Endothelial cell of umbilical vein (primary cell): ENCODE results near the gene REEP1. TPM values are rescaled to one million over a fixed set of nuclear protein-coding genes. Genes with fewer than 3 reads are reported as not detected.

Experiments
- BruUV-seq: library from RNA; stranded (reverse); fragments of 400-500 nt; replicated peaks from 2 replicates; lab custom pipeline; 2021; lab: Mats Ljungman, UMichigan
- CTCF ChIA-PET: fragments of 300-600, 350-600 bp; sonication (Branson Sonifier 250); formaldehyde crosslinking; loops from one replicate; lab custom pipeline; 2021; ENCODE audit warnings: antibody characterized with exemption, inconsistent platforms; lab: Charles Lee
- POLR2A ChIA-PET: fragments of 300-600, 350-600 bp; sonication (Branson Sonifier 250); formaldehyde crosslinking; loops from one replicate; lab custom pipeline; 2021; ENCODE audit warnings: antibody characterized with exemption, inconsistent platforms; lab: Charles Lee
- DNase-seq: peaks from one replicate; pipeline ENCODE4 v3.0.0-alpha.2; 2011; ENCODE audit warnings: low read depth, low spot score
- FAIRE-seq: peaks from 2 replicates; lab custom pipeline; 2011; peaks lifted over from hg19 to GRCh38; lab: Jason Lieb, UNC
- H2AFZ ChIP-seq: 2 replicates; pipeline ENCODE4 v1.6.0; 2012; ENCODE audit warnings: low read depth, low read length, control low read depth, inconsistent platforms
- H3K27ac ChIP-seq: 2 replicates; pipeline ENCODE4 v1.5.1; 2011; ENCODE audit warnings: low read depth, mild to moderate bottlenecking, control low read depth, low read length, moderate library complexity; ENCODE audit not compliant: insufficient read depth
- H3K27me3 ChIP-seq, 2 experiments: 2 replicates each; pipeline versions ENCODE4 v1.6.0 to v1.6.1; 2011; ENCODE audit warnings: low read length in 2 of 2, mixed read lengths in 1 of 2; ENCODE audit not compliant: control insufficient read depth in 2 of 2, insufficient read depth in 2 of 2
- H3K36me3 ChIP-seq, 2 experiments: 2 replicates in 1 of 2; 3 replicates in 1 of 2; pipeline ENCODE4 v1.5.1; 2011; ENCODE audit warnings: low read length in 2 of 2, mild to moderate bottlenecking in 1 of 2, moderate library complexity in 1 of 2; ENCODE audit not compliant: control insufficient read depth in 2 of 2, insufficient read depth in 2 of 2; ENCODE audit errors: extremely low read depth in 1 of 2
- H3K4me1 ChIP-seq: 3 replicates; pipeline ENCODE4 v1.5.1; 2011; ENCODE audit warnings: mild to moderate bottlenecking, low read length; ENCODE audit not compliant: control insufficient read depth, insufficient read depth; ENCODE audit errors: extremely low read depth
- H3K4me2 ChIP-seq: 2 replicates; pipeline ENCODE4 v1.6.1; 2011; ENCODE audit warnings: low read length, control low read depth, mixed read lengths; ENCODE audit not compliant: insufficient read depth
- H3K4me3 ChIP-seq, 3 experiments: fragments of 200-600 bp in 1 of 3; sonication (generic), shearing (Covaris generic) in 1 of 3; replicated peaks in 1 of 3; 2 replicates each; pipeline ENCODE4 v1.5.1; 2011 to 2016; ENCODE audit warnings: control low read depth in 3 of 3, low read length in 3 of 3, mild to moderate bottlenecking in 2 of 3, inconsistent platforms in 1 of 3, low read depth in 1 of 3, moderate library complexity in 1 of 3; ENCODE audit not compliant: insufficient read depth in 1 of 3
- H3K79me2 ChIP-seq: 2 replicates; pipeline ENCODE4 v1.6.0; 2012; ENCODE audit warnings: low read length, inconsistent platforms; ENCODE audit not compliant: control insufficient read depth, insufficient read depth
- H3K9ac ChIP-seq: replicated peaks from 2 replicates; pipeline ENCODE3; 2011; ENCODE audit warnings: low read length, control low read depth; ENCODE audit not compliant: insufficient read depth; ENCODE audit errors: extremely low read depth
- H3K9me1 ChIP-seq: replicated peaks from 3 replicates; pipeline ENCODE4 v1.6.0; 2011; ENCODE audit warnings: mild to moderate bottlenecking, low read length; ENCODE audit not compliant: control insufficient read depth, insufficient read depth; ENCODE audit errors: extremely low read depth
- H3K9me3 ChIP-seq: replicated peaks from 2 replicates; pipeline ENCODE4 v1.5.1; 2012; ENCODE audit warnings: low read length, inconsistent platforms; ENCODE audit not compliant: control insufficient read depth, insufficient read depth
- H4K20me1 ChIP-seq: replicated peaks from 2 replicates; pipeline ENCODE3; 2011; ENCODE audit warnings: mild to moderate bottlenecking, low read length; ENCODE audit not compliant: control insufficient read depth, insufficient read depth; ENCODE audit errors: extremely low read depth
- CTCF ChIP-seq, 2 donors: IDR thresholded peaks; 1 replicate in 1 of 2; 2 replicates in 1 of 2; pipeline ENCODE4 v1.5.1; 2011; ENCODE audit warnings: low read length in 2 of 2, mild to moderate bottlenecking in 2 of 2, moderate library complexity in 2 of 2, control low read depth in 1 of 2, inconsistent platforms in 1 of 2, low read depth in 1 of 2; ENCODE audit not compliant: insufficient read depth in 1 of 2; ENCODE audit errors: extremely low read depth in 1 of 2
- EZH2 ChIP-seq: IDR thresholded peaks from 2 replicates; pipeline ENCODE4 v1.6.1; 2012; ENCODE audit warnings: borderline replicate concordance, low read depth, mild to moderate bottlenecking, moderate library complexity, low read length, inconsistent platforms; ENCODE audit not compliant: severe bottlenecking
- FOS ChIP-seq: IDR thresholded peaks from 2 replicates; pipeline ENCODE4 v1.6.1; 2011; ENCODE audit warnings: mild to moderate bottlenecking, low read length, moderate library complexity, borderline replicate concordance; ENCODE audit not compliant: insufficient read depth
- GATA2 ChIP-seq: IDR thresholded peaks from 2 replicates; pipeline ENCODE4 v1.7.0; 2011; ENCODE audit warnings: low read depth, mild to moderate bottlenecking, moderate library complexity, mixed read lengths, low read length; ENCODE audit not compliant: insufficient read length, insufficient read depth
- JUN ChIP-seq: IDR thresholded peaks from 2 replicates; pipeline ENCODE4 v1.6.1; 2011; ENCODE audit warnings: borderline replicate concordance, low read depth; ENCODE audit not compliant: insufficient read length, insufficient read depth
- MYC ChIP-seq: IDR thresholded peaks from one replicate; pipeline ENCODE4 v1.6.1; 2011; ENCODE audit warnings: mild to moderate bottlenecking, low read depth, low read length
- POLR2A ChIP-seq: IDR thresholded peaks from 2 replicates; pipeline ENCODE4 v1.6.1; 2012; ENCODE audit warnings: low read depth, mild to moderate bottlenecking, control low read depth, low read length
- POLR2AphosphoS5 ChIP-seq: IDR thresholded peaks from 2 replicates; pipeline ENCODE4 v1.6.1; 2012; ENCODE audit warnings: low read depth, mild to moderate bottlenecking, control low read depth, low read length, moderate library complexity; ENCODE audit not compliant: insufficient read depth
- dilution Hi-C: fragments of 300-500 bp; cut with MboI; formaldehyde crosslinking; loops from one replicate; pipeline ENCODE4 v1.15.0; 2019; ENCODE audit warnings: low sequenced_read_pairs; ENCODE audit not compliant: extremely low pct_ligation_motif_present
- intact Hi-C: fragments of 100-400 bp; cut with micrococcal nuclease; formaldehyde crosslinking; loops from one replicate; pipeline ENCODE4 v1.10.0; 2022
- polyA plus RNA-seq, 4 experiments: library from polyadenylated mRNA; depleted of rRNA in 3 of 4; stranded (reverse) in 3 of 4; unstranded in 1 of 4; fragments of >200 nt; gene quantifications; 2 replicates each; pipeline versions ENCODE4 v1.2.1 to v1.2.3, GENCODE V29; 2011 to 2012; ENCODE audit warnings: missing spikeins in 1 of 4
- total RNA-seq: library from RNA; stranded (reverse); gene quantifications from 2 replicates; pipeline ENCODE4 v1.2.3, GENCODE V29; 2021
- TF ChIP-seq, protein P1 (sequence below): IDR thresholded peaks from 2 replicates; pipeline ENCODE4 v1.6.1; 2011; ENCODE audit not compliant: insufficient read depth, insufficient read length

The REEP1 gene
- total and polyA plus RNA-seq, 2 donors (not counting 3 experiments of a cell fraction or from before 2014, with no cell fraction given): 0.11 to 0.53 TPM

- Histone ChIP-seq H3K9me3 (no peaks in the 10 kb centered on the region), H3K27me3 (peaks cover 2 to 13% of the 10 kb centered on the region in 2 experiments), H3K27ac (no peak overlapping the region), H3K9me1 (no peaks in the 10 kb centered on the region), H4K20me1 (no peaks in the 10 kb centered on the region), H3K4me2 (no peak overlapping the region), H3K79me2 (no peaks in the 10 kb centered on the region), H3K4me1 (peaks cover 3% of the 10 kb centered on the region), H3K4me3 (no peak overlapping the region), H3K9ac (no peak overlapping the region), H3K36me3 (no peaks in the 10 kb centered on the region), H2AFZ (no peak overlapping the region)
- no peak for FAIRE-seq
- POLR2A ChIA-PET: no interaction called here
- DNase-seq: no peak
- TF ChIP-seq CTCF (IDR thresholded peaks at IDR 0.05; ENCODE audit: extremely low read depth in 1 of 2, insufficient read depth in 1 of 2, low read depth in 1 of 2, low read length in 2 of 2): no peak
- CTCF ChIA-PET: interaction anchor here (0.9 to 5.1 kb wide), 20 partner anchors 9 to 186 kb away, joined by 3 to 92 read pairs (median 6); partner anchors contain the start of gene KDM3A
- dilution Hi-C loops (no loop called here), intact Hi-C loops (no loop called here)
- no TSS peak for BruUV-seq
Observed at GRCh38 chr2:86372133-86372532, 34.7 kb upstream of the REEP1 start.

- no peak for DNase-seq
- Histone ChIP-seq H3K27me3 (peaks cover 2 to 13% of the 10 kb centered on the region in 2 experiments), H3K79me2 (no peaks in the 10 kb centered on the region), H3K9me1 (no peaks in the 10 kb centered on the region), H3K4me1 (peaks cover 3% of the 10 kb centered on the region), H3K4me3 (no peak overlapping the region), H3K36me3 (no peaks in the 10 kb centered on the region), H3K4me2 (no peak overlapping the region), H2AFZ (no peak overlapping the region), H3K27ac (no peak overlapping the region), H4K20me1 (no peaks in the 10 kb centered on the region), H3K9me3 (no peaks in the 10 kb centered on the region), H3K9ac (no peak overlapping the region)
- no peak for TF ChIP-seq POLR2A
- TF ChIP-seq, protein P1, sequence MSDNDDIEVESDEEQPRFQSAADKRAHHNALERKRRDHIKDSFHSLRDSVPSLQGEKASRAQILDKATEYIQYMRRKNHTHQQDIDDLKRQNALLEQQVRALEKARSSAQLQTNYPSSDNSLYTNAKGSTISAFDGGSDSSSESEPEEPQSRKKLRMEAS: no peak
- no peak for TF ChIP-seq POLR2AphosphoS5
- TF ChIP-seq MYC: no peak
- TF ChIP-seq JUN: no peak
- TF ChIP-seq FOS: no peak
- no peak for TF ChIP-seq GATA2
- TF ChIP-seq EZH2: no peak
- TF ChIP-seq CTCF (IDR thresholded peaks at IDR 0.05; ENCODE audit: extremely low read depth in 1 of 2, insufficient read depth in 1 of 2, low read depth in 1 of 2, low read length in 2 of 2): no peak
- ChIA-PET CTCF (interaction anchor here (1.3 to 5.1 kb wide), 9 partner anchors 10 to 150 kb away, joined by 3 to 92 read pairs (median 10); no protein-coding TSS in a partner anchor), POLR2A (no interaction called here)
- intact Hi-C loops (no loop called here), dilution Hi-C loops (no loop called here)
- FAIRE-seq: no peak
- BruUV-seq: no TSS peak
Observed at GRCh38 chr2:86371527-86371926, 34.1 kb upstream of the REEP1 start.
